Bronchial epithelial cell (primary cell): ENCODE measurements around the gene ZNF69. TPM values are rescaled to one million over a fixed set of nuclear protein-coding genes. Genes with fewer than 3 reads are reported as not detected.
"Not testable (repeated sequence)": the region's sequence is repeated elsewhere in the genome, so short reads cannot be mapped to it uniquely, and the experiment has no call there.

Experiments
- DNase-seq: peaks from one replicate; pipeline ENCODE4 v3.0.0-alpha.2; 2010; ENCODE audit warnings: low read depth
- FAIRE-seq: peaks from 2 replicates; lab custom pipeline; 2011; peaks lifted over from hg19 to GRCh38; lab: Jason Lieb, UNC
- H3K27me3 ChIP-seq: 2 replicates; pipeline ENCODE4 v1.5.1; 2011; ENCODE audit warnings: low read length; ENCODE audit not compliant: control insufficient read depth, insufficient read depth
- H3K36me3 ChIP-seq: 2 replicates; pipeline ENCODE4 v1.5.1; 2011; ENCODE audit warnings: low read length; ENCODE audit not compliant: control insufficient read depth, insufficient read depth
- H3K4me3 ChIP-seq: 2 replicates; pipeline ENCODE4 v1.5.1; 2011; ENCODE audit warnings: mild to moderate bottlenecking, low read depth, low read length, control low read depth
- total RNA-seq: library from RNA; depleted of rRNA; stranded (reverse); fragments of >200 nt; gene quantifications from 2 replicates; pipeline ENCODE4 v1.2.1, GENCODE V29; 2014
- TF ChIP-seq, protein P1 (sequence below): IDR thresholded peaks from 2 replicates; pipeline ENCODE4 v1.5.1; 2011; ENCODE audit warnings: mild to moderate bottlenecking, moderate library complexity, low read length, control low read depth, inconsistent platforms; ENCODE audit not compliant: insufficient read depth, severe bottlenecking

Gene ZNF69
- total RNA-seq, 1 donor from 2014 or later, result 0.26 TPM

DNA sequence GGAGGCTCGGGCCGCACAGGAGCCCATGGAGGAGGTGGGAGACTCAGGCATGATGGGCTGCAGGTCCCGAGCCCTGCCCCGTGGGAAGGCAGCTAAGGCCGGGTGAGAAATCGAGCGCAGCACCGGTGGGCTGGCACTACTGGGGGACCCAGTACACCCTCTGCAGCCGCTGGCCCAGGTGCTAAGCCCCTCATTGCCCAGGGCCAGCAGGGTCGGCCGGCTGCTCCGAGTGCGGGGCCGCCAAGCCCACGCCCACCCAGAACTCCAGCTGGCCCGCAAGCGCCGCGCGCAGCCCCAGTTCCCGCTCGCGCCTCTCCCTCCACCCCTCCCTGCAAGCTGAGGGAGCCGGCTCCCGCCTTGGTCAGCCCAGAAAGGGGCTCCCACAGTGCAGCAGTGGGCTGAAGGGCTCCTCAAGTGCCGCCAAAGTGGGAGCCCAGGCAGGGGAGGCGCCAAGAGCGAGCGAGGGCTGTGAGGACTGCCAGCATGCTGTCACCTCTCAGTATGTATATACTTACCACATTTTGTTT is 53.8 kb downstream of the ZNF69 start:
- not testable (repeated sequence) for H3K4me3 ChIP-seq, DNase-seq, H3K36me3 ChIP-seq, FAIRE-seq, H3K27me3 ChIP-seq

DNA sequence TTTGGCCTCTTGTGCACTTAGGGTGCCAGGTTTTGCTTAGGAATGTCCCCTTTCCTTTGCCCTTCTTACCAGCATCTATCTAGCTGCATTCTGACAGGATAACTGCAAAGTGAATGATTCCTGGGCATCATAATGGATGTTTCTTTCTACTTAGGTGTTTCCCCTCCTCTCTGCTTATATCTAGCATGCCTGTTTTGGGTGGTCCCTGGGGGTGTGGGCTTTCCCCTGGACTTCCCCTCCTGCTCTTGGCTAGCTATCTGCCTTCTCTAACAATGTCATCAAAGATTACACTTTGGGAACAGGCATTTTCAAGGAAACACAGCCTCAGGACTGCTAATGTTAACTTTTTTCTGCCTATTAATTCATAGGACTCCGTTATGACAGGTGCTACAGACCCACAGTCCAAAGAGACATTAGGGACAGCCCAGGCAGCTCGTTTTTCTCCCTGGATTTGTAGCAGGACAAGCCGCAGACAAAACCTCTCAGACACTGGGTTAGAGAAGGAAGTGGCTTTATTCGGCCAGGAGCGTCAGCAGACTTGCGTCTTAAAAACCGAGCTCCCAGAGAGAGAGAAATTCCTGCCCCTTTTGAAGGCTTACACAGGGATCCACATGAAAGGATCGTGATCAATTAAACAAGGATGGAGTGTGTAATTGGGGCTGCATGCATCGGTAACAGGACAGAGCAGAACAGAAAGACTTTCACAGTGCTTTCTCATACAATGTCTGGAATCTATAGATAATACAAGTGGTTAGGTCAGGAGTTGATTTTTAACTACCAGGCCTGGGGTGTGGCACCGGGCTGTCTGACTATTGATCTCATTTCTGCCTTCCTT is 54.6 kb downstream of the ZNF69 start:
- H3K36me3 ChIP-seq, result peaks cover 5% of the 10 kb centered on the region
- FAIRE-seq, result peak; percentile 13
- no peak overlapping the region for H3K4me3 ChIP-seq
- DNase-seq, result no peak
- H3K27me3 ChIP-seq, result no peaks in the 10 kb centered on the region
- TF ChIP-seq, protein P1, sequence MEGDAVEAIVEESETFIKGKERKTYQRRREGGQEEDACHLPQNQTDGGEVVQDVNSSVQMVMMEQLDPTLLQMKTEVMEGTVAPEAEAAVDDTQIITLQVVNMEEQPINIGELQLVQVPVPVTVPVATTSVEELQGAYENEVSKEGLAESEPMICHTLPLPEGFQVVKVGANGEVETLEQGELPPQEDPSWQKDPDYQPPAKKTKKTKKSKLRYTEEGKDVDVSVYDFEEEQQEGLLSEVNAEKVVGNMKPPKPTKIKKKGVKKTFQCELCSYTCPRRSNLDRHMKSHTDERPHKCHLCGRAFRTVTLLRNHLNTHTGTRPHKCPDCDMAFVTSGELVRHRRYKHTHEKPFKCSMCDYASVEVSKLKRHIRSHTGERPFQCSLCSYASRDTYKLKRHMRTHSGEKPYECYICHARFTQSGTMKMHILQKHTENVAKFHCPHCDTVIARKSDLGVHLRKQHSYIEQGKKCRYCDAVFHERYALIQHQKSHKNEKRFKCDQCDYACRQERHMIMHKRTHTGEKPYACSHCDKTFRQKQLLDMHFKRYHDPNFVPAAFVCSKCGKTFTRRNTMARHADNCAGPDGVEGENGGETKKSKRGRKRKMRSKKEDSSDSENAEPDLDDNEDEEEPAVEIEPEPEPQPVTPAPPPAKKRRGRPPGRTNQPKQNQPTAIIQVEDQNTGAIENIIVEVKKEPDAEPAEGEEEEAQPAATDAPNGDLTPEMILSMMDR, result no peak

DNA sequence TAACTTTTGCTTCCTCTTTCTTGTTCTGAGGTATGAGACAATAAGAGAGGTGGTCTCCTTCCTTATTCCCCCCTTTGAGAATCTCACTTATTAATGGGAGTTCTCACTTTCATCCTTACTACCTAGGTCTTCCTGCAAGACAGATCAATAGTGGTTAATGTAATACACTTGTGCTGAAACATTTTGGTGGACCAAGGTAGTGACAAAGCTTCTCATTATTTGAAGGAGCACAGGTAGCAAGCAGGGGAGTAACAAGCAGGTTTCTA is 55.2 kb downstream of the ZNF69 start:
- DNase-seq, result no peak
- FAIRE-seq, result no peak
- Histone ChIP-seq H3K27me3 (no peaks in the 10 kb centered on the region), H3K4me3 (no peak overlapping the region), H3K36me3 (peaks cover 6% of the 10 kb centered on the region)
- TF ChIP-seq, protein P1, result no peak

DNA sequence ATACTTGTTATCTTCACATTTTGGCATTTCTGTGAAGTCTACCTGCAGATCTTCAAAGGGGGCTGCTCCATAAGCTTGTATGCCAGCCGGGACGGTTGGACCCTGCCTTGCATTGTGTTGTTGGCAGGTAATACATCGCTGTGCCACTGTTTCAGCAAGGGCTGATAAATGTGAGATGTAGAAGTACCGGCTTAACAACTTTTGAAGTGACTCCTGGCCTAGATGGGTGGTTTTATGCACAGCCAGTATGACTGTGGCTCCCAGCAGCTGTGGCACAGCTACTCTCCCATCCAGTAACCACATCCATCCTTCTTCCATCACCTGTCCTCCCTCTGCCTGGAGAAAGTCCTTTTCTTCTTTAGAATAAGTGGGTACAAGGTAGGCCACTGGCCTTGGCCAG is 57.1 kb downstream of the ZNF69 start:
- Histone ChIP-seq H3K4me3 (no peak overlapping the region), H3K36me3 (peaks cover 8% of the 10 kb centered on the region), H3K27me3 (no peaks in the 10 kb centered on the region)
- TF ChIP-seq, protein P1, result no peak
- DNase-seq (no peak), FAIRE-seq (no peak)

DNA sequence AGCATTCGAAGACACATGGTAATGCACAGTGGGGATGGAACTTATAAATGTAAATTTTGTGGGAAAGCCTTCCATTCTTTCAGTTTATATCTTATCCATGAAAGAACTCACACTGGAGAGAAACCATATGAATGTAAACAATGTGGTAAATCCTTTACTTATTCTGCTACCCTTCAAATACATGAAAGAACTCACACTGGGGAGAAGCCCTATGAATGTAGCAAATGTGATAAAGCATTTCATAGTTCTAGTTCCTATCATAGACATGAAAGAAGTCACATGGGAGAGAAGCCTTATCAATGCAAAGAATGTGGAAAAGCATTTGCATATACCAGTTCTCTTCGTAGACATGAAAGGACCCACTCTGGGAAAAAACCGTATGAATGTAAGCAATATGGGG is 61.1 kb downstream of the ZNF69 start:
- peaks cover 10% of the 10 kb centered on the region for H3K36me3 ChIP-seq
- H3K27me3 ChIP-seq, result no peaks in the 10 kb centered on the region
- no peak for FAIRE-seq
- no peak overlapping the region for H3K4me3 ChIP-seq
- TF ChIP-seq, protein P1, result no peak
- DNase-seq, result no peak

DNA sequence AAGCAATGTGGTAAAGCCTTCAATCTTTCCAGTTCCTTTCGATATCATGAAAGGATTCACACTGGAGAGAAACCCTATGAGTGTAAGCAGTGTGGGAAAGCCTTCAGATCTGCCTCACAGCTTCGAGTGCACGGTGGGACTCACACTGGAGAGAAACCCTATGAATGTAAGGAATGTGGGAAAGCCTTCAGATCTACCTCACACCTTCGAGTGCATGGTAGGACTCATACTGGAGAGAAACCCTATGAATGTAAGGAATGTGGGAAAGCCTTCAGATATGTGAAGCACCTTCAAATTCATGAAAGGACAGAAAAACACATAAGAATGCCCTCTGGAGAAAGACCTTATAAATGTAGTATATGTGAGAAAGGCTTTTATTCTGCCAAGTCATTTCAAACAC is 61.6 kb downstream of the ZNF69 start:
- Histone ChIP-seq H3K36me3 (peaks cover 10% of the 10 kb centered on the region), H3K27me3 (no peaks in the 10 kb centered on the region), H3K4me3 (no peak overlapping the region)
- FAIRE-seq (no peak), DNase-seq (no peak)
- TF ChIP-seq, protein P1, result no peak

DNA sequence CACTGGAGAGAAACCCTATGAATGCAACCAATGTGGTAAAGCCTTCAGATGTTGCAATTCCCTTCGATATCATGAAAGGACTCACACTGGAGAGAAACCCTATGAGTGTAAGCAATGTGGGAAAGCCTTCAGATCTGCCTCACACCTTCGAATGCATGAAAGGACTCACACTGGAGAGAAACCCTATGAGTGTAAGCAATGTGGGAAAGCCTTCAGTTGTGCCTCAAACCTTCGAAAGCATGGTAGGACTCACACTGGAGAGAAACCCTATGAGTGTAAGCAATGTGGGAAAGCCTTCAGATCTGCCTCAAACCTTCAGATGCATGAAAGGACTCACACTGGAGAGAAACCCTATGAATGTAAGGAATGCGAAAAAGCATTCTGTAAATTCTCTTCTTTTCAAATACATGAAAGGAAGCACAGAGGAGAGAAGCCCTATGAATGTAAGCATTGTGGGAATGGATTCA is 62.1 kb downstream of the ZNF69 start:
- not testable (repeated sequence) for H3K36me3 ChIP-seq

More for the DNA sequence above, 62.1 kb downstream of the ZNF69 start:
- not testable (repeated sequence) for H3K27me3 ChIP-seq, FAIRE-seq, H3K4me3 ChIP-seq, DNase-seq
